SK-N-SH (cell line): ENCODE results near the gene HNRNPF. TPM values are rescaled to one million over a fixed set of nuclear protein-coding genes. Genes with fewer than 3 reads are reported as not detected.

ENCODE experiments used
- CTCF ChIA-PET: fragments of 300-600, 350-600 bp; formaldehyde crosslinking; extraction: SDS; loops from one replicate; lab custom pipeline; 2021; lab: Yijun Ruan, JAX
- POLR2A ChIA-PET: fragments of 350-600 bp; sonication (Branson Sonifier 250); formaldehyde crosslinking; extraction: SDS; loops from one replicate; lab custom pipeline; 2020; ENCODE audit warnings: antibody characterized with exemption, inconsistent platforms; lab: Yijun Ruan, JAX
- DNase-seq: peaks from one replicate; pipeline ENCODE4 v3.0.0; 2012
- H2AFZ ChIP-seq: fragments of 200-600 bp; sonication (generic); 2 replicates; pipeline ENCODE4 v1.8.1; 2016; ENCODE audit warnings: antibody characterized with exemption, mild to moderate bottlenecking, low read depth
- H3F3A ChIP-seq: fragments of 200-600 bp; sonication (generic); replicated peaks from 2 replicates; pipeline ENCODE3; 2016; ENCODE audit warnings: antibody characterized with exemption, mild to moderate bottlenecking; ENCODE audit not compliant: insufficient read depth
- H3K27ac ChIP-seq, 2 experiments: fragments of 200-500 bp in 1 of 2; fragments of 200-600 bp in 1 of 2; sonication (Bioruptor generic) in 1 of 2; sonication (generic), shearing (Covaris generic) in 1 of 2; 2 replicates each; pipeline versions ENCODE4 v1.5.1 to v1.6.1; 2014 to 2016; ENCODE audit warnings: low read depth in 2 of 2, inconsistent platforms in 1 of 2, low read length in 1 of 2, mild to moderate bottlenecking in 1 of 2, mixed read lengths in 1 of 2
- H3K27me3 ChIP-seq: fragments of 200-600 bp; sonication (generic), shearing (Covaris generic); 2 replicates; pipeline ENCODE4 v1.6.1; 2016; ENCODE audit warnings: mixed run types; ENCODE audit not compliant: insufficient read depth
- H3K36me3 ChIP-seq, 2 experiments: fragments of 200-500 bp in 1 of 2; fragments of 200-600 bp in 1 of 2; sonication (Bioruptor generic) in 1 of 2; sonication (generic) in 1 of 2; replicated peaks in 1 of 2; 2 replicates each; pipeline versions ENCODE3 to v1.5.1; 2014 to 2016; ENCODE audit warnings: low read length in 1 of 2, mild to moderate bottlenecking in 1 of 2; ENCODE audit not compliant: insufficient read depth in 2 of 2, control insufficient read depth in 1 of 2
- H3K4me1 ChIP-seq, 2 experiments: fragments of 200-500 bp in 1 of 2; fragments of 200-600 bp in 1 of 2; sonication (Bioruptor generic) in 1 of 2; sonication (generic), shearing (Covaris generic) in 1 of 2; 2 replicates each; pipeline versions ENCODE4 v1.5.1 to v1.6.1; 2014 to 2016; ENCODE audit warnings: low read depth in 1 of 2, low read length in 1 of 2, mixed run types in 1 of 2; ENCODE audit not compliant: insufficient read depth in 2 of 2, control insufficient read depth in 1 of 2
- H3K4me2 ChIP-seq: fragments of 200-600 bp; sonication (generic), shearing (Covaris generic); 2 replicates; pipeline ENCODE4 v1.6.1; 2017; ENCODE audit warnings: mixed run types
- H3K4me3 ChIP-seq, 2 experiments: fragments of 200-500 bp in 1 of 2; fragments of 200-600 bp in 1 of 2; sonication (Bioruptor generic) in 1 of 2; sonication (generic), shearing (Covaris generic) in 1 of 2; 2 replicates each; pipeline versions ENCODE4 v1.5.1 to v1.8.1; 2014 to 2016; ENCODE audit warnings: low read depth in 2 of 2, inconsistent platforms in 1 of 2, low read length in 1 of 2, mild to moderate bottlenecking in 1 of 2, mixed read lengths in 1 of 2, moderate library complexity in 1 of 2
- H3K79me2 ChIP-seq: fragments of 200-600 bp; sonication (generic); 2 replicates; pipeline ENCODE4 v1.8.1; 2017; ENCODE audit warnings: mild to moderate bottlenecking; ENCODE audit not compliant: insufficient read depth
- H3K9ac ChIP-seq: fragments of 200-600 bp; sonication (generic); 2 replicates; pipeline ENCODE4 v1.6.1; 2017; ENCODE audit warnings: mixed run types
- H3K9me2 ChIP-seq: fragments of 200-600 bp; sonication (generic); 2 replicates; pipeline ENCODE4 v1.6.1; 2017; ENCODE audit warnings: mixed run types
- H3K9me3 ChIP-seq: fragments of 200-600 bp; sonication (generic); 2 replicates; pipeline ENCODE4 v1.6.1; 2017; ENCODE audit warnings: mixed run types, mild to moderate bottlenecking, moderate library complexity
- H4K20me1 ChIP-seq: fragments of 200-600 bp; sonication (generic); 2 replicates; pipeline ENCODE4 v1.6.1; 2017; ENCODE audit warnings: mild to moderate bottlenecking, mixed run types; ENCODE audit not compliant: insufficient read depth
- CHD2 ChIP-seq: fragments of 150-350 bp; IDR thresholded peaks from 2 replicates; pipeline ENCODE4 v1.6.1; 2018; ENCODE audit warnings: low read length; ENCODE audit not compliant: partially characterized antibody
- EP300 ChIP-seq, 2 experiments: IDR thresholded peaks; 2 replicates each; pipeline versions ENCODE4 v1.4.0 to v1.6.1; 2012; ENCODE audit warnings: borderline replicate concordance in 1 of 2, low read depth in 1 of 2, low read length in 1 of 2
- EZH2phosphoT487 ChIP-seq: fragments of 200-600 bp; sonication (generic); IDR thresholded peaks from 2 replicates; pipeline ENCODE4 v1.6.1; 2017; ENCODE audit warnings: low read depth, mixed run types, mild to moderate bottlenecking, antibody characterized with exemption, moderate library complexity, borderline replicate concordance
- FOSL2 ChIP-seq: IDR thresholded peaks from 2 replicates; pipeline ENCODE4 v1.4.0; 2012; ENCODE audit warnings: low read depth, mild to moderate bottlenecking, moderate library complexity, borderline replicate concordance
- FOXJ3 ChIP-seq: sonication (generic); formaldehyde crosslinking; IDR thresholded peaks from 2 replicates; pipeline ENCODE4 v1.5.1; 2020; ENCODE audit warnings: mild to moderate bottlenecking, missing genetic modification reagents
- FOXM1 ChIP-seq: IDR thresholded peaks from 2 replicates; pipeline ENCODE4 v1.4.0; 2012; ENCODE audit warnings: low read depth, mild to moderate bottlenecking
- GABPA ChIP-seq: IDR thresholded peaks from 2 replicates; pipeline ENCODE4 v1.4.0; 2012; ENCODE audit warnings: low read depth, mild to moderate bottlenecking
- MEF2A ChIP-seq: IDR thresholded peaks from 2 replicates; pipeline ENCODE4 v1.4.0; 2012; ENCODE audit warnings: low read depth, borderline replicate concordance
- MXI1 ChIP-seq: IDR thresholded peaks from 2 replicates; pipeline ENCODE4 v1.6.1; 2012; ENCODE audit warnings: mild to moderate bottlenecking, low read depth, low read length, improper control_type of control experiment
- NFIC ChIP-seq: IDR thresholded peaks from 2 replicates; pipeline ENCODE4 v1.4.0; 2012; ENCODE audit warnings: borderline replicate concordance
- NRF1 ChIP-seq: IDR thresholded peaks from 2 replicates; pipeline ENCODE4 v1.6.1; 2012; ENCODE audit warnings: low read depth, mild to moderate bottlenecking, low read length
- PBX3 ChIP-seq: IDR thresholded peaks from 2 replicates; pipeline ENCODE4; 2012
- RAD21 ChIP-seq: IDR thresholded peaks from 2 replicates; pipeline ENCODE4 v1.6.1; 2012; ENCODE audit warnings: mild to moderate bottlenecking, low read length
- RCOR1 ChIP-seq: fragments of 150-350 bp; IDR thresholded peaks from 2 replicates; pipeline ENCODE4 v1.6.1; 2017; ENCODE audit warnings: antibody characterized with exemption, low read length
- RFX5 ChIP-seq: IDR thresholded peaks from 2 replicates; pipeline ENCODE4 v1.6.1; 2012; ENCODE audit warnings: mild to moderate bottlenecking, improper control_type of control experiment, low read length
- RXRA ChIP-seq: IDR thresholded peaks from 2 replicates; pipeline ENCODE4 v1.4.0; 2012; ENCODE audit warnings: low read depth, mild to moderate bottlenecking, borderline replicate concordance
- SIN3A ChIP-seq: IDR thresholded peaks from 2 replicates; pipeline ENCODE4 v1.6.1; 2012; ENCODE audit warnings: low read depth, mild to moderate bottlenecking, low read length, moderate library complexity, borderline replicate concordance
- SMC3 ChIP-seq: IDR thresholded peaks from 2 replicates; pipeline ENCODE4 v1.6.1; 2012; ENCODE audit warnings: low read depth, low read length, improper control_type of control experiment
- TAF1 ChIP-seq: IDR thresholded peaks from 2 replicates; pipeline ENCODE4 v1.6.1; 2012; ENCODE audit warnings: low read depth, mild to moderate bottlenecking, low read length, moderate library complexity, borderline replicate concordance
- TCF12 ChIP-seq: IDR thresholded peaks from 2 replicates; pipeline ENCODE4 v1.4.0; 2012
- TEAD4 ChIP-seq: IDR thresholded peaks from 2 replicates; pipeline ENCODE4 v1.4.0; 2012; ENCODE audit warnings: mild to moderate bottlenecking, borderline replicate concordance; ENCODE audit not compliant: insufficient read depth
- ZBTB33 ChIP-seq: IDR thresholded peaks from 2 replicates; pipeline ENCODE4 v1.4.0; 2012; ENCODE audit warnings: low read depth, borderline replicate concordance
- WGBS: methylation state at CpG from one replicate; pipeline ENCODE4 v1.1.6; 2017; ENCODE audit warnings: low lambda C conversion rate; 5-methylcytosine and 5-hydroxymethylcytosine counted together
- polyA plus RNA-seq, 3 experiments: library from polyadenylated mRNA; depleted of rRNA; stranded (reverse); fragments of >200 nt; gene quantifications; 2 replicates each; pipeline ENCODE4 v1.2.3, GENCODE V29; 2012
- TF ChIP-seq, protein P1 (sequence below): fragments of 150-350 bp; IDR thresholded peaks from 2 replicates; pipeline ENCODE4 v1.6.1; 2017; ENCODE audit warnings: antibody characterized with exemption, low read length, low read depth, borderline replicate concordance

HNRNPF gene
- polyA plus RNA-seq, 1 of the 3 experiments (the other 2 are of a cell fraction), result 195 TPM

- ChIA-PET CTCF (no interaction called here), POLR2A (no interaction called here)
- Histone ChIP-seq H3K27me3 (no peaks in the 10 kb centered on the region), H3K27ac (no peak overlapping the region), H3K9me3 (no peaks in the 10 kb centered on the region), H3F3A (no peaks in the 10 kb centered on the region), H3K4me1 (no peaks in the 10 kb centered on the region; a peak in 1 of 4 replicates), H2AFZ (no peak overlapping the region), H3K36me3 (no peaks in the 10 kb centered on the region), H4K20me1 (no peaks in the 10 kb centered on the region), H3K4me3 (no peak overlapping the region), H3K4me2 (no peak overlapping the region), H3K9ac (no peak overlapping the region), H3K9me2 (no peaks in the 10 kb centered on the region), H3K79me2 (no peaks in the 10 kb centered on the region)
- WGBS, result 91% methylated on average over 15 of the region's 15 CpGs
- DNase-seq, result no peak
- no peak for TF ChIP-seq SMC3
- no peak for TF ChIP-seq MEF2A
- TF ChIP-seq GABPA, result no peak
- TF ChIP-seq FOXJ3 (CRISPR knock-in tag), result no peak
- TF ChIP-seq RFX5, result no peak
- no peak for TF ChIP-seq FOXM1
- no peak for TF ChIP-seq NRF1
- no peak for TF ChIP-seq NFIC
- TF ChIP-seq CHD2, result no peak
- no peak for TF ChIP-seq ZBTB33
- TF ChIP-seq, protein P1, sequence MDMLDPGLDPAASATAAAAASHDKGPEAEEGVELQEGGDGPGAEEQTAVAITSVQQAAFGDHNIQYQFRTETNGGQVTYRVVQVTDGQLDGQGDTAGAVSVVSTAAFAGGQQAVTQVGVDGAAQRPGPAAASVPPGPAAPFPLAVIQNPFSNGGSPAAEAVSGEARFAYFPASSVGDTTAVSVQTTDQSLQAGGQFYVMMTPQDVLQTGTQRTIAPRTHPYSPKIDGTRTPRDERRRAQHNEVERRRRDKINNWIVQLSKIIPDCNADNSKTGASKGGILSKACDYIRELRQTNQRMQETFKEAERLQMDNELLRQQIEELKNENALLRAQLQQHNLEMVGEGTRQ, result no peak
- no peak for TF ChIP-seq MXI1
- TF ChIP-seq TCF12, result no peak
- TF ChIP-seq EP300 (IDR thresholded peaks at IDR 0.05; ENCODE audit: borderline replicate concordance in 1 of 2, low read depth in 1 of 2, low read length in 1 of 2), result no peak
- no peak for TF ChIP-seq TAF1
Observed at GRCh38 chr10:43343126-43343525, 65.9 kb downstream of the HNRNPF start.

GRCh38 chr10:43342279-43343125 lies 66.5 kb downstream of the HNRNPF start:
- Histone ChIP-seq H3K9ac (no peak overlapping the region), H2AFZ (no peak overlapping the region), H3K79me2 (no peaks in the 10 kb centered on the region), H4K20me1 (no peaks in the 10 kb centered on the region), H3K4me2 (no peak overlapping the region), H3K9me3 (no peaks in the 10 kb centered on the region), H3K27ac (no peak overlapping the region), H3K27me3 (no peaks in the 10 kb centered on the region), H3K9me2 (no peaks in the 10 kb centered on the region), H3F3A (no peaks in the 10 kb centered on the region), H3K4me1 (no peaks in the 10 kb centered on the region), H3K36me3 (no peaks in the 10 kb centered on the region), H3K4me3 (no peak overlapping the region)
- 83% methylated on average over 34 of the region's 49 CpGs for WGBS
- ChIA-PET POLR2A (no interaction called here), CTCF (no interaction called here)
- no peak for DNase-seq
- TF ChIP-seq MEF2A (no peak), PBX3 (no peak), FOXJ3 (CRISPR knock-in tag) (no peak), GABPA (no peak), RXRA (no peak), FOSL2 (no peak), TAF1 (no peak), SIN3A (no peak), NRF1 (no peak), TEAD4 (no peak), EZH2phosphoT487 (no peak), SMC3 (no peak), RAD21 (no peak), RCOR1 (no peak)
